IMR-90 (cell line): ENCODE results near the gene MEIS2. TPM values are rescaled to one million over a fixed set of nuclear protein-coding genes. Genes with fewer than 3 reads are reported as not detected.
A peak's percentile ranks its signal among the peaks of the same experiment; 100 is the strongest.

Experiments used
- ATAC-seq: fragments of 200-7000 bp; cut with Tn5 transposase; 2 replicates; pipeline ENCODE4 v1.9.1; 2020; ENCODE audit warnings: low read depth, mild to moderate bottlenecking, moderate library complexity
- BruUV-seq: library from RNA; stranded (reverse); fragments of 400-500 nt; replicated peaks from 2 replicates; lab custom pipeline; 2021; lab: Mats Ljungman, UMichigan
- CTCF ChIA-PET: fragments of 300-600 bp; formaldehyde crosslinking; extraction: SDS; loops from one replicate; lab custom pipeline; 2021; ENCODE audit warnings: antibody characterized with exemption; lab: Yijun Ruan, JAX
- POLR2A ChIA-PET: fragments of 300-600 bp; sonication (Branson Sonifier 250); formaldehyde crosslinking; loops from one replicate; lab custom pipeline; 2022; ENCODE audit warnings: antibody characterized with exemption; ENCODE audit not compliant: unreplicated experiment; lab: Charles Lee
- DNase-seq: peaks from one replicate; pipeline ENCODE4 v3.0.0; 2013
- H2AFZ ChIP-seq: replicated peaks from 2 replicates; pipeline ENCODE3; 2013; ENCODE audit warnings: low read length, mild to moderate bottlenecking; ENCODE audit not compliant: poor library complexity
- H2AK5ac ChIP-seq: 2 replicates; pipeline ENCODE4 v1.6.1; 2013; ENCODE audit warnings: low read depth, low read length, inconsistent platforms
- H2AK9ac ChIP-seq: replicated peaks from 2 replicates; pipeline ENCODE3; 2013; ENCODE audit warnings: mild to moderate bottlenecking, low read depth, low read length, moderate library complexity; ENCODE audit not compliant: poor library complexity
- H2BK120ac ChIP-seq: 2 replicates; pipeline ENCODE4 v1.6.1; 2013; ENCODE audit warnings: low read depth, low read length, inconsistent platforms
- H2BK15ac ChIP-seq: 3 replicates; pipeline ENCODE4 v1.6.1; 2013; ENCODE audit warnings: low read depth, low read length, inconsistent platforms
- H2BK20ac ChIP-seq: 2 replicates; pipeline ENCODE4 v1.6.1; 2013; ENCODE audit warnings: low read depth, mild to moderate bottlenecking, inconsistent platforms, low read length, moderate library complexity
- H2BK5ac ChIP-seq: 2 replicates; pipeline ENCODE4 v1.6.1; 2013; ENCODE audit warnings: mild to moderate bottlenecking, low read depth, low read length, inconsistent platforms; ENCODE audit not compliant: poor library complexity, severe bottlenecking
- H3K14ac ChIP-seq: replicated peaks from 2 replicates; pipeline ENCODE4 v1.6.1; 2013; ENCODE audit warnings: low read depth, low read length, inconsistent platforms
- H3K18ac ChIP-seq: 2 replicates; pipeline ENCODE4 v1.6.1; 2013; ENCODE audit warnings: low read depth, low read length, control low read depth
- H3K23ac ChIP-seq: 2 replicates; pipeline ENCODE4 v1.6.1; 2013; ENCODE audit warnings: low read depth, low read length, inconsistent platforms
- H3K27ac ChIP-seq: 2 replicates; pipeline ENCODE4 v1.5.1; 2013; ENCODE audit warnings: mild to moderate bottlenecking, control low read depth, low read length; ENCODE audit not compliant: insufficient read depth
- H3K27me3 ChIP-seq: 2 replicates; pipeline ENCODE4 v1.6.1; 2013; ENCODE audit warnings: low read length; ENCODE audit not compliant: control insufficient read depth, insufficient read depth
- H3K36me3 ChIP-seq: 2 replicates; pipeline ENCODE4 v1.6.1; 2013; ENCODE audit warnings: low read length, mixed read lengths; ENCODE audit not compliant: control insufficient read depth, insufficient read depth
- H3K4ac ChIP-seq: 2 replicates; pipeline ENCODE4 v1.6.1; 2013; ENCODE audit warnings: low read depth, low read length, inconsistent platforms
- H3K4me1 ChIP-seq: 2 replicates; pipeline ENCODE4 v1.6.1; 2013; ENCODE audit warnings: low read length, mixed read lengths; ENCODE audit not compliant: control insufficient read depth, insufficient read depth
- H3K4me2 ChIP-seq: 2 replicates; pipeline ENCODE4 v1.6.1; 2013; ENCODE audit warnings: low read depth, mild to moderate bottlenecking, control low read depth, low read length, moderate library complexity
- H3K4me3 ChIP-seq: 2 replicates; pipeline ENCODE4 v1.5.1; 2013; ENCODE audit warnings: low read depth, mild to moderate bottlenecking, control low read depth, low read length, moderate library complexity; ENCODE audit not compliant: insufficient read depth
- H3K56ac ChIP-seq: 2 replicates; pipeline ENCODE4 v1.6.1; 2013; ENCODE audit warnings: low read length, inconsistent platforms; ENCODE audit not compliant: insufficient read depth; ENCODE audit errors: extremely low read depth
- H3K79me1 ChIP-seq, 2 experiments: 2 replicates each; pipeline ENCODE4 v1.6.1; 2013; ENCODE audit warnings: low read length in 2 of 2, inconsistent platforms in 1 of 2, low read depth in 1 of 2
- H3K9ac ChIP-seq: 2 replicates; pipeline ENCODE4 v1.6.1; 2013; ENCODE audit warnings: low read depth, low read length, control low read depth
- H3K9me1 ChIP-seq: 2 replicates; pipeline ENCODE4 v1.6.1; 2013; ENCODE audit warnings: low read length, inconsistent platforms; ENCODE audit not compliant: insufficient read depth
- H3K9me3 ChIP-seq: 2 replicates; pipeline ENCODE4 v1.6.1; 2013; ENCODE audit warnings: low read length; ENCODE audit not compliant: control insufficient read depth, insufficient read depth
- H4K20me1 ChIP-seq: 2 replicates; pipeline ENCODE4 v1.6.1; 2013; ENCODE audit warnings: low read length, inconsistent platforms; ENCODE audit not compliant: insufficient read depth
- H4K5ac ChIP-seq: 2 replicates; pipeline ENCODE4 v1.6.1; 2013; ENCODE audit warnings: mild to moderate bottlenecking, low read depth, low read length, control low read depth
- H4K8ac ChIP-seq, 2 experiments: 2 replicates each; pipeline ENCODE4 v1.6.1; 2013; ENCODE audit warnings: low read depth in 2 of 2, low read length in 2 of 2, control low read depth in 1 of 2, inconsistent platforms in 1 of 2
- H4K91ac ChIP-seq: 2 replicates; pipeline ENCODE4 v1.6.1; 2013; ENCODE audit warnings: low read depth, low read length, inconsistent platforms; ENCODE audit not compliant: insufficient read depth
- BHLHE40 ChIP-seq: fragments of 150-350 bp; IDR thresholded peaks from 2 replicates; pipeline ENCODE4 v1.6.1; 2016; ENCODE audit warnings: mild to moderate bottlenecking, low read depth, low read length
- CEBPB ChIP-seq: IDR thresholded peaks from 2 replicates; pipeline ENCODE4 v1.6.1; 2012; ENCODE audit warnings: low read depth, low read length, improper control_type of control experiment
- CHD1 ChIP-seq: IDR thresholded peaks from 2 replicates; pipeline ENCODE4 v1.6.1; 2012; ENCODE audit warnings: low read depth, low read length, improper control_type of control experiment
- CTCF ChIP-seq: conservative IDR thresholded peaks from 2 replicates; pipeline ENCODE4 v1.5.1; 2012; ENCODE audit warnings: mild to moderate bottlenecking, low read depth, low read length, improper control_type of control experiment
- ELK1 ChIP-seq: fragments of 150-350 bp; IDR thresholded peaks from 2 replicates; pipeline ENCODE4 v1.6.1; 2016; ENCODE audit warnings: low read depth, mild to moderate bottlenecking, low read length, moderate library complexity, borderline replicate concordance
- FOS ChIP-seq: fragments of 150-350 bp; IDR thresholded peaks from 2 replicates; pipeline ENCODE4 v1.6.1; 2016; ENCODE audit warnings: low read depth, low read length
- MAFK ChIP-seq: IDR thresholded peaks from 2 replicates; pipeline ENCODE4 v1.6.1; 2012; ENCODE audit warnings: low read depth, low read length, improper control_type of control experiment
- MAZ ChIP-seq: IDR thresholded peaks from 2 replicates; pipeline ENCODE4 v1.6.1; 2012; ENCODE audit warnings: low read depth, mild to moderate bottlenecking, low read length, improper control_type of control experiment, moderate library complexity, borderline replicate concordance
- NFE2L2 ChIP-seq: fragments of 150-350 bp; IDR thresholded peaks from 2 replicates; pipeline ENCODE4 v1.6.1; 2016; ENCODE audit warnings: low read depth, mild to moderate bottlenecking, low read length
- POLR2A ChIP-seq: IDR thresholded peaks from 2 replicates; pipeline ENCODE4 v1.6.1; 2012; ENCODE audit warnings: mild to moderate bottlenecking, low read depth, low read length
- RAD21 ChIP-seq: IDR thresholded peaks from 2 replicates; pipeline ENCODE4 v1.6.1; 2012; ENCODE audit warnings: low read length, improper control_type of control experiment
- RFX5 ChIP-seq: IDR thresholded peaks from 2 replicates; pipeline ENCODE4 v1.8.0; 2012; ENCODE audit warnings: low read depth, mild to moderate bottlenecking, low read length, moderate library complexity
- SMC3 ChIP-seq: fragments of 150-350 bp; IDR thresholded peaks from 2 replicates; pipeline ENCODE4 v1.6.1; 2016; ENCODE audit warnings: low read depth, mild to moderate bottlenecking, antibody characterized with exemption, low read length, moderate library complexity
- USF2 ChIP-seq: fragments of 150-350 bp; IDR thresholded peaks from 2 replicates; pipeline ENCODE4 v1.6.1; 2017; ENCODE audit warnings: mild to moderate bottlenecking, antibody characterized with exemption, low read length, low read depth
- WGBS, 2 experiments: methylation state at CpG; one replicate each; pipeline versions ENCODE4 v1.1.5 to v1.1.7; 2013; ENCODE audit warnings: missing lambda C conversion rate in 2 of 2; ENCODE audit not compliant: insufficient read length in 1 of 2; ENCODE audit errors: extremely low coverage in 2 of 2; 5-methylcytosine and 5-hydroxymethylcytosine counted together
- dilution Hi-C: fragments of 300-500 bp; cut with HindIII; formaldehyde crosslinking; loops from one replicate; pipeline ENCODE4 v1.14.3; 2018; ENCODE audit warnings: low sequenced_read_pairs; ENCODE audit not compliant: unreplicated experiment
- in situ Hi-C: fragments of 300-500 bp; cut with MboI; formaldehyde crosslinking; loops from 3 replicates; pipeline ENCODE4 v1.14.3; 2019; ENCODE audit warnings: low sequenced_read_pairs, inconsistent platforms, mixed read lengths
- intact Hi-C: fragments of 100-400 bp; cut with micrococcal nuclease; formaldehyde crosslinking; loops from 2 replicates; pipeline ENCODE4 v1.10.0; 2022
- polyA plus RNA-seq, 3 experiments: library from polyadenylated mRNA; depleted of rRNA; stranded (reverse); fragments of >200 nt; gene quantifications; 2 replicates each; pipeline ENCODE4 v1.2.3, GENCODE V29; 2012; ENCODE audit warnings: low replicate concordance in 1 of 3
- total RNA-seq: library from RNA; depleted of rRNA; stranded (reverse); fragments of >200 nt; gene quantifications from 2 replicates; pipeline ENCODE4 v1.2.3, GENCODE V29; 2012

The MEIS2 gene
- total and polyA plus RNA-seq, 2 of the 4 experiments (the other 2 are of a cell fraction): 70.1 to 71.3 TPM

GRCh38 chr15:37088436-37088835 lies 11.9 kb downstream of the MEIS2 start:
- H4K20me1 ChIP-seq: peaks cover 19% of the 10 kb centered on the region; the same call in 1 of the 2 replicates
- H2AK5ac ChIP-seq: no peak overlapping the region

More at GRCh38 chr15:37088436-37088835, 11.9 kb downstream of the MEIS2 start:
- Histone ChIP-seq H4K5ac (no peak overlapping the region), H3K27me3 (no peaks in the 10 kb centered on the region), H2BK20ac (no peak overlapping the region), H2AK9ac (no peak overlapping the region), H4K8ac (no peak overlapping the region), H4K91ac (no peak overlapping the region), H3K18ac (no peak overlapping the region), H3K9ac (no peak overlapping the region), H3K27ac (no peak overlapping the region), H3K36me3 (peaks cover 30% of the 10 kb centered on the region), H3K4me2 (no peak overlapping the region), H2BK15ac (no peak overlapping the region), H3K4me3 (no peak overlapping the region), H3K4me1 (peaks cover 6% of the 10 kb centered on the region), H3K9me3 (no peaks in the 10 kb centered on the region), H2AFZ (no peak overlapping the region), H3K9me1 (peaks cover 4% of the 10 kb centered on the region; the same call in 1 of the 2 replicates), H2BK120ac (no peak overlapping the region), H3K79me1 (peaks cover 21 to 58% of the 10 kb centered on the region in 2 experiments), H3K14ac (no peak overlapping the region), H3K4ac (no peak overlapping the region), H3K56ac (no peak overlapping the region), H3K23ac (no peak overlapping the region), H2BK5ac (no peak overlapping the region)
- dilution Hi-C loops: no loop called here
- in situ Hi-C loops: no loop called here
- DNase-seq (peak; percentile 15), ATAC-seq (no peak)
- WGBS, 2 experiments: no CpG with 5 or more reads among the region's 2 CpGs
- intact Hi-C loops: no loop called here
- no TSS peak for BruUV-seq
- ChIA-PET CTCF (no interaction called here), POLR2A (no interaction called here)
- TF ChIP-seq MAFK (no peak), CTCF (no peak), CEBPB (no peak), RFX5 (no peak), BHLHE40 (no peak), POLR2A (no peak), CHD1 (no peak), MAZ (no peak), USF2 (no peak), FOS (no peak), NFE2L2 (no peak), ELK1 (no peak), RAD21 (no peak), SMC3 (no peak)
